GM12878 (cell line): Measurements from ENCODE around the gene CA5A. TPM values are rescaled to one million over a fixed set of nuclear protein-coding genes. Genes with fewer than 3 reads are reported as not detected.
A peak's percentile ranks its signal among the peaks of the same experiment; 100 is the strongest.

Experiments used
- ATAC-seq: fragments of 200-7000 bp; cut with Tn5 transposase; 3 replicates; pipeline ENCODE4 v1.9.1; 2020; ENCODE audit warnings: mild to moderate bottlenecking, moderate library complexity
- BruUV-seq: library from RNA; stranded (reverse); fragments of 400-500 nt; replicated peaks from 2 replicates; lab custom pipeline; 2021; lab: Mats Ljungman, UMichigan
- CTCF ChIA-PET: fragments of 300-600 bp; sonication (Branson Sonifier 250); formaldehyde crosslinking; extraction: SDS; loops from one replicate; lab custom pipeline; 2021; ENCODE audit warnings: inconsistent platforms; lab: Yijun Ruan, JAX
- POLR2A ChIA-PET: fragments of 350-600 bp; formaldehyde crosslinking; extraction: SDS; loops from one replicate; lab custom pipeline; 2021; ENCODE audit warnings: inconsistent platforms; lab: Charles Lee
- RAD21 ChIA-PET: fragments of 300-600 bp; sonication (Branson Sonifier 250); formaldehyde crosslinking; loops from one replicate; lab custom pipeline; 2023; ENCODE audit warnings: antibody characterized with exemption; ENCODE audit not compliant: unreplicated experiment; lab: Charles Lee
- SMC1A ChIA-PET: fragments of 300-600 bp; sonication (Branson Sonifier 250); formaldehyde crosslinking; loops from one replicate; lab custom pipeline; 2023; ENCODE audit not compliant: unreplicated experiment, uncharacterized antibody; lab: Charles Lee
- DNase-seq: peaks from one replicate; pipeline ENCODE4 v3.0.0-alpha.2; 2011; ENCODE audit warnings: low read depth, low spot score
- FAIRE-seq: peaks from 3 replicates; lab custom pipeline; 2011; peaks lifted over from hg19 to GRCh38; lab: Jason Lieb, UNC
- H2AFZ ChIP-seq: 2 replicates; pipeline ENCODE4 v1.6.0; 2011; ENCODE audit warnings: low read depth, low read length, control low read depth; ENCODE audit not compliant: control insufficient read depth
- H3K27ac ChIP-seq: 2 replicates; pipeline ENCODE4 v1.5.1; 2011; ENCODE audit warnings: control low read depth; ENCODE audit not compliant: control insufficient read depth, insufficient read depth
- H3K27me3 ChIP-seq, 2 experiments: replicated peaks in 1 of 2; 2 replicates each; pipeline versions ENCODE4 v1.6.0 to v1.6.1; 2011; ENCODE audit warnings: low read length in 1 of 2; ENCODE audit not compliant: control insufficient read depth in 2 of 2, insufficient read depth in 2 of 2
- H3K36me3 ChIP-seq, 2 experiments: 2 replicates each; pipeline ENCODE4 v1.5.1; 2011; ENCODE audit warnings: low read length in 1 of 2; ENCODE audit not compliant: control insufficient read depth in 2 of 2, insufficient read depth in 2 of 2
- H3K4me1 ChIP-seq: 2 replicates; pipeline ENCODE4 v1.6.1; 2011; ENCODE audit warnings: mild to moderate bottlenecking, low read length, moderate library complexity, mixed read lengths; ENCODE audit not compliant: control insufficient read depth, insufficient read depth
- H3K4me2 ChIP-seq: 2 replicates; pipeline ENCODE4 v1.6.0; 2011; ENCODE audit warnings: control low read depth; ENCODE audit not compliant: control insufficient read depth, insufficient read depth
- H3K4me3 ChIP-seq: fragments of 200-600 bp; sonication (generic); 2 replicates; pipeline ENCODE4 v1.5.1; 2016
- H3K79me2 ChIP-seq: 2 replicates; pipeline ENCODE4 v1.6.0; 2011; ENCODE audit warnings: low read length; ENCODE audit not compliant: control insufficient read depth, insufficient read depth
- H3K9ac ChIP-seq: 2 replicates; pipeline ENCODE4 v1.8.0; 2011; ENCODE audit warnings: low read length, control low read depth, mixed read lengths; ENCODE audit not compliant: control insufficient read depth, insufficient read depth
- H3K9me3 ChIP-seq: replicated peaks from 3 replicates; pipeline ENCODE4 v1.5.1; 2011; ENCODE audit warnings: mild to moderate bottlenecking, low read length; ENCODE audit not compliant: control insufficient read depth, insufficient read depth
- H4K20me1 ChIP-seq: 2 replicates; pipeline ENCODE4 v1.6.0; 2011; ENCODE audit not compliant: control insufficient read depth, insufficient read depth
- BACH1 ChIP-seq: fragments of 450-650 bp; IDR thresholded peaks from 2 replicates; pipeline ENCODE4 v1.6.1; 2017; ENCODE audit warnings: mild to moderate bottlenecking, borderline replicate concordance
- BMI1 ChIP-seq: fragments of 450-650 bp; IDR thresholded peaks from 2 replicates; pipeline ENCODE4 v1.6.1; 2016; ENCODE audit warnings: mild to moderate bottlenecking, moderate library complexity, borderline replicate concordance
- CTCF ChIP-seq, 3 experiments: IDR thresholded peaks in 2 of 3; conservative IDR thresholded peaks in 1 of 3; 2 replicates each; pipeline ENCODE4 v1.5.1; 2011; ENCODE audit warnings: low read depth in 3 of 3, low read length in 3 of 3, mild to moderate bottlenecking in 3 of 3, control low read depth in 2 of 3, moderate library complexity in 2 of 3, inconsistent platforms in 1 of 3, mixed read lengths in 1 of 3; ENCODE audit not compliant: control insufficient read depth in 2 of 3, insufficient read depth in 1 of 3; ENCODE audit errors: extremely low read depth in 1 of 3
- E2F4 ChIP-seq: IDR thresholded peaks from 2 replicates; pipeline ENCODE4 v1.6.1; 2012; ENCODE audit warnings: low read depth, low read length, improper control_type of control experiment
- GATAD2B ChIP-seq: fragments of 450-650 bp; conservative IDR thresholded peaks from 2 replicates; pipeline ENCODE4 v1.6.1; 2017; ENCODE audit warnings: low read depth, mild to moderate bottlenecking, moderate library complexity
- IKZF1 ChIP-seq: fragments of 450-650 bp; conservative IDR thresholded peaks from 2 replicates; pipeline ENCODE4 v1.6.1; 2017; ENCODE audit warnings: antibody characterized with exemption, mild to moderate bottlenecking
- MYB ChIP-seq: fragments of 150-350 bp; IDR thresholded peaks from 2 replicates; pipeline ENCODE4 v1.6.1; 2014; ENCODE audit warnings: mild to moderate bottlenecking, low read depth, low read length, borderline replicate concordance
- NFYA ChIP-seq: IDR thresholded peaks from 2 replicates; pipeline ENCODE4 v1.6.1; 2011; ENCODE audit warnings: low read depth, mild to moderate bottlenecking, low read length, improper control_type of control experiment, borderline replicate concordance
- POU2F2 ChIP-seq: IDR thresholded peaks from 3 replicates; pipeline ENCODE4 v1.6.1; 2011; ENCODE audit warnings: low read depth, mild to moderate bottlenecking, low read length, borderline replicate concordance
- SIN3A ChIP-seq: IDR thresholded peaks from 2 replicates; pipeline ENCODE4 v1.6.1; 2012; ENCODE audit warnings: low read depth, low read length, improper control_type of control experiment
- SMAD5 ChIP-seq: IDR thresholded peaks from 2 replicates; pipeline ENCODE4 v1.6.1; 2016; ENCODE audit warnings: antibody characterized with exemption, low read depth
- SUZ12 ChIP-seq: fragments of 200-600 bp; sonication (generic); IDR thresholded peaks from one replicate; pipeline ENCODE4 v1.6.1; 2018; ENCODE audit warnings: antibody characterized with exemption, mild to moderate bottlenecking; ENCODE audit not compliant: unreplicated experiment
- ZBTB11 ChIP-seq: fragments of 450-650 bp; formaldehyde crosslinking; IDR thresholded peaks from 2 replicates; pipeline ENCODE4 v1.5.0; 2022; ENCODE audit warnings: mild to moderate bottlenecking, missing genetic modification characterization
- WGBS: methylation state at CpG from one replicate; pipeline ENCODE4 v1.1.6; 2016; ENCODE audit warnings: low lambda C conversion rate; ENCODE audit not compliant: insufficient replicate concordance, insufficient coverage; ENCODE audit errors: missing lambda C conversion rate; 5-methylcytosine and 5-hydroxymethylcytosine counted together
- in situ Hi-C: fragments of 300-500 bp; cut with MboI; formaldehyde crosslinking; loops from 9 replicates; pipeline ENCODE4 v1.14.3; 2018; ENCODE audit warnings: mixed read lengths
- intact Hi-C: fragments of 100-400 bp; cut with micrococcal nuclease; formaldehyde crosslinking; loops from one replicate; pipeline ENCODE4 v1.14.2; 2022; ENCODE audit not compliant: unreplicated experiment
- polyA plus RNA-seq, 11 experiments: library from polyadenylated mRNA; depleted of rRNA in 4 of 11; unstranded in 6 of 11; stranded (reverse) in 5 of 11; fragments of >200 nt; fragmentation: Nextera tagmentation in 4 of 11; fragmentation: Illumina TruSeq in 1 of 11; extraction: Ambion mirVana in 4 of 11; extraction: Trizol in 1 of 11; gene quantifications; 1 replicate in 1 of 11; 2 replicates in 10 of 11; pipeline versions ENCODE4 v1.2.1 to v1.2.3, GENCODE V29; 2011 to 2016; ENCODE audit warnings: inconsistent platforms in 2 of 11, missing spikeins in 2 of 11, low read depth in 1 of 11
- total RNA-seq, 4 experiments: library from RNA; depleted of rRNA in 3 of 4; stranded (reverse); fragments of >200 nt in 3 of 4; fragmentation: Illumina TruSeq in 1 of 4; extraction: Trizol in 1 of 4; gene quantifications; 2 replicates each; pipeline versions ENCODE4 v1.2.1 to v1.2.3, GENCODE V29; 2013 to 2021

CA5A gene
- total and polyA plus RNA-seq, 10 of the 15 experiments (the other 5 are each of a cell fraction or from before 2014, with no cell fraction given) = not detected

GRCh38 chr16:87949071-87949744, 12.9 kb upstream of the CA5A start:
- FAIRE-seq = no peak
- ChIA-PET CTCF (interaction anchor here (1.3 kb wide), 1 partner anchor 78 kb away, joined by 5 read pairs; no protein-coding TSS in a partner anchor), SMC1A (no interaction called here)
- TF ChIP-seq SMAD5 = no peak
- no peak for TF ChIP-seq POU2F2
- no peak for TF ChIP-seq MYB
- TF ChIP-seq SIN3A = no peak
- TF ChIP-seq NFYA = no peak
- TF ChIP-seq BMI1 = no peak
- TF ChIP-seq BACH1 = no peak
- TF ChIP-seq GATAD2B = no peak
- no peak for TF ChIP-seq SUZ12
- TF ChIP-seq IKZF1 = no peak
- TF ChIP-seq ZBTB11 (CRISPR knock-in tag) = no peak
- no peak for TF ChIP-seq CTCF (IDR thresholded peaks at IDR 0.05 in 2 of 3, conservative IDR thresholded peaks at IDR 0.05 in 1 of 3; ENCODE audit: control insufficient read depth in 2 of 3, extremely low read depth in 1 of 3, insufficient read depth in 1 of 3, low read depth in 3 of 3, low read length in 3 of 3)
- TF ChIP-seq E2F4 = no peak

More at GRCh38 chr16:87949071-87949744, 12.9 kb upstream of the CA5A start:
- no peak overlapping the region for H3K4me2 ChIP-seq
- ChIA-PET POLR2A (interaction anchor here (1.5 kb wide), 1 partner anchor 23 kb away, joined by 6 read pairs; no protein-coding TSS in a partner anchor), RAD21 (no interaction called here)
- H3K4me1 ChIP-seq = peaks cover 8% of the 10 kb centered on the region; the same call in 1 of the 2 replicates
- H4K20me1 ChIP-seq = no peaks in the 10 kb centered on the region
- no peak for ATAC-seq
- peak overlapping the region; percentile 52 for H2AFZ ChIP-seq
- no peaks in the 10 kb centered on the region for H3K9me3 ChIP-seq
- intact Hi-C loops (no loop called here), in situ Hi-C loops (no loop called here)
- H3K27ac ChIP-seq = no peak overlapping the region
- no peak overlapping the region for H3K4me3 ChIP-seq
- H3K27me3 ChIP-seq = no peaks in the 10 kb centered on the region
- H3K9ac ChIP-seq = no peak overlapping the region
- peaks cover 27% of the 10 kb centered on the region for H3K79me2 ChIP-seq
- BruUV-seq = no TSS peak
- no peaks in the 10 kb centered on the region for H3K36me3 ChIP-seq
- no peak for DNase-seq
- 66% methylated on average over 16 of the region's 16 CpGs for WGBS
